ENCODE results near the gene IL19.

Gene IL19, protein sequence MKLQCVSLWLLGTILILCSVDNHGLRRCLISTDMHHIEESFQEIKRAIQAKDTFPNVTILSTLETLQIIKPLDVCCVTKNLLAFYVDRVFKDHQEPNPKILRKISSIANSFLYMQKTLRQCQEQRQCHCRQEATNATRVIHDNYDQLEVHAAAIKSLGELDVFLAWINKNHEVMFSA

DNA sequence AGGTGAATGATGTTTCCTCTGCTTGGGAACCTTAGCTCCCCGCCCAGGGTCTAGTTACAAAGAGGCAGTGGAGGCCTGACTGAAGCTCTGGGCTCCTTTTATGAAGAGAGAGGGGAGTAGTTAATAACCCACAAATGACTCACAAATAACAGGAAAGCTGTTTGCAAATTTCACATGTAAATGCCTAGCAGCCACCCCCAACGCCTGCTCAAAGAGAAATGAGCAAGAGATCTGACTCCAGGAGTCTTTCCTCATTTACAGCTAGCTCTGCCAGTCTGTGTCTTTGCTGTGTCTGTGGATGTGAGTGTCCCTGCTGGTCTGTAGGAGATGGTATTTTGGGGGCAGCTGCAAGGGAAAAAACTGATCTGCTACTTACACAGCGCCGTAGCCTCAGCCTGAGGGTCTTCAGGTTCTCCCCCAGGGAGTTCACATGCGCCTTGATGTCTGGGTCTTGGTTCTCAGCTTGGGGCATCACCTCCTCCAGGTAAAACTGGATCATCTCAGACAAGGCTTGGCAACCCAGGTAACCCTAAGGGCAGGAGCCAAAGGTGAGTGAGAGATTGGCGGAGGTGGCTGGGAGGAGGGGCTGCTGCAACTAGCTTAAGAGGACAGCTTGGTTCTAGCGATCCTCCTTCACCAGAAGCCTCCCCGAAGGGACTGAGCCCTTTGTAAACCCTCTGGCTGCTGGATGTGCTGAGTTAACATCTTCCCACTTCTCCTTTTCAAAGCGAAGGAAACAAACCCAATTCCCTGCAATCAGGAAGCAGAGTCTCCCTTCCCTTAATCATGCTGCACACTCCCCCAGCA is at the start of gene IL19:
IL19 (plus strand) TSS at position 243 of the 807 bp plus-strand sequence. CDS start 65,890 bp downstream, outside the sequence.
- peak; percentile 30 for DNase-seq

DNA sequence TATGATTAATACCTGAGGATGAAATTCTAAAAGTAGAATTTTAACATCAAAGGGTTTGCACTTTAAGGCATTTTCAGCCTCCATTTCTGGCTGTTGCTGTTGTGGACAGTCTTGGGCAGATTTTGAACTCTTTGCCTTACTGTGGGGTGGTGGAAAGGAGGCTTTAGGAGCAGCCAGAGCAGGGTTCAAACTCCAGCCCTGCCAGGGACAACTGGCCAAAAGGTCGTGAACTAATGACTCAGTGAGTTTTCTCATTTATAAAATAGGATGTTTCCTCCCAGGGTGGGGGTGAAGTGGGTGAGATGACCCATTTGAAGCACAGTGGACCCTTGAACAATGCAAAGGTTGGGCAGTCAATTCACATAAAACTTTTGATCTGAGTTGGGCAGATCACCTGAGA is 49.1 kb upstream of the IL19 start:
- no peak for DNase-seq

DNA sequence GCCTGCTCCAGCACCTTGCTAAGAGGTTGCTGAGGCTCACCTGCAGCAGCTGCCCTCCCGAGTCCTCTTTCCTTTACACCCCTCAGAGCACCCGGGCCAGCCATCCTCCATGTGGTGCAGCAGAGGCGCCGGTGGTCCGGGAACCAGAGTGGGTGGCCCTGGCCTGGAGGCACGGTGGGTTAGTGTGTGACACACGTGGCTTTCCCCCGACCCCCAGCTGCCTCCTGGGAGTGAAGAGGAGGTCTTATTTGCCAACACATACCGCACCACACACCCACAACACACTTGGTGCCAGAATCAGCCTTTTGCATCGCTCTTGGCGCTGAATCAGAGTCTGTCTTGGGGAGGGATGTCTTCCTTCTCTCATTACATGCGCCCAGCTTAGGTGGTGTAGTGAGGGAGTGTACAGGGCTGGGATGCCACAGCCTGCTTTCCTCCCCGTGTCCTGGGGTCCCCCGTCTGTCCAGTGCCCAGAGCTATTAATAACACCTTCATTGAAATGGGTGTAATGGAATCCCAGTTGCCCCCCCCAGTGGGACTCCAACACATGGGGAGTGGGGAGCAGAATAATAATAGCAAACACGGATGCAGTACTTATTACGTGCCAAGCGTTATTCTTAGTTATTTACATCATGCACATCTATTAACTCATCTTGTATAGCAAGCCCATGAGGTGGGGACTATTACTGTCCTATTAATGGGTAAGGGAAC is 47.7 kb upstream of the IL19 start:
- DNase-seq, result no peak

DNA sequence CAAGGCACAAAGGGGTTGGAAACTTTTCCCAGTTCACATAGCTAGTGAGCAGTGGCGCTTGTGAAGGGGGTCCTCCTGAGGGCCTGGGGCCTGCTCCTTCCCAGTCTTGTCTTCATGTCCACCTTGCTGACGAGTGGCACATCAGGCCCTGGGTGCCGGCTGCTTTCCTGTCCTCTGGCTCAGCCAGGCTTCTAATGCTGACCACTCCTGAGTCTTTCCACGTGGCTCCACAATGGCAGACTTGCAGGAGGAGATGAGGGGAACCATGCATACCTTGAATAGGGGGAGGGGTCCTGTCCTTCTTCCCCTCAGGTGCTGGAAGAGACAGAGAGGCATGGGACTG is 47.1 kb upstream of the IL19 start:
- DNase-seq, result no peak

DNA sequence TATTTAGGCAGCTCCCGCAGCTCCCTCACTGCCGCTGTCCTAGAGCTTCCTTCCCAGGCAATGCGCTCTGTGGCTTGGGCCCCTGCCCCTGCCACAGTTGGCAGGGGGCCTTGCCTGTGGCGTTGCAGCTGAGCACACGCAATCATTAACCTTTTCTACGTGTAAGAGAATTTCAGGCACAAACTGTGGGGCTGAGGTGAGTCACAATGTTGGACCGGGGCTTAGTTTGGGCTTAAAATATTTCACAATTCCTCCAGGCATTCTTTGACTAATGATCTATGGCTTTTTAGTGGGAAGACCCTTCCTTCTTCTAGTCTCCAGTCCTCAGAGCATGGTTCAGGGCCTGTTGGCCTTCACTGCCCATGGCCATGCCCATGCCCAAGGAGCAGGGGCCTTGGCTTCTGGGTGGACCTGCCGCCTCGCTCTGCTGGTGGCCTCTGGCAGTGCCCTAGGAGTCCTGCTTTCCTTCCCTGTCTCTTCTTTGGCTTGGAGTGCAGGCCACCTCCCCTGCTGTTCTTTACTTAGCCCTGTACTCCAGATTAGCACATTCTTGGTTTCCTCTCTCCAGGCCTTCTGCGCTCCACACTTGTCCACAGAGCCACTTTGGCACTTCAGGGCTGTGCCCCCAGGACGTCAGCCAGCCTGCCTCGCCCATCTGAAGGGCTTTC is 46.6 kb upstream of the IL19 start:
- peak; percentile 77 for DNase-seq

DNA sequence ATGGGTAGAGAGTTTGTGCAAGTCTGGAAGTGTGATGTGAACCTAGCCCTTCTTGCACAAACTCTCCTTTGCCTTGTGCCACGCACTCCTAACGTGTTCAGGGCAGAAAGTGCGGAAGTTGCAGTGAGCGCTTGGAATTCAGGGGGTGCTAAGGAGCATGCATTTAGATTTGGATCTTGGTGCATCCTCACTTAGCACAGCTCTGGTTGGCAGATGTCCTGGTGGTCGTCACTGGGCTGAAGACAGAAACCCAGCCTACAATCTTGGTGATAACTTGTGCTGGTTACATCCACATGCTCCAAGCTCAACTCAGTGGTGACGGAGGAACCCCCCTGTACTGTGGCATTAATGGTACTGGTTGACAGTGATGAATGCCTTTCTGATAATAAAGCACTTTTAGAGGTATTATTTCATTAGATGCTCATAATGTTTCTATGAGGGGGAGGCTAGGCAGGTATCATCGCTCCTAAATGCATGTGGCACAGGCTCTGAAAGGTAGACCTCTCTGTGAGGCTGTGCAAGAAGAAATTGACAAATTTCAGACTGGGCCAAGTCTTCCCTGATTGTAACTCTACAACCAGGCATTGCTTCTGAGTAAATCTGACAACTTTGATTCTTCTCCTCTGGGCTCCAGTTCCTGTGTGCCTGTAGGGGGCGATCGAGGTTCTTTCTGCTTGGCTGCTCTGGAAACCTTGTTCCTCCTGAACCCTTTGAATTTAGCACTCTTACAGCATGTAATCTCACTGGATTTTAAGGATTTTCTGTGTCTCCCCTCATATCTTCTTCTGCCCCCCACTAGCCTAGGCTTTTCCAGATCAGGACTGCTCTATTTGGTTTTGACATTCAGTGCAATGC is 45.2 kb upstream of the IL19 start:
- peak; percentile 61 for DNase-seq

DNA sequence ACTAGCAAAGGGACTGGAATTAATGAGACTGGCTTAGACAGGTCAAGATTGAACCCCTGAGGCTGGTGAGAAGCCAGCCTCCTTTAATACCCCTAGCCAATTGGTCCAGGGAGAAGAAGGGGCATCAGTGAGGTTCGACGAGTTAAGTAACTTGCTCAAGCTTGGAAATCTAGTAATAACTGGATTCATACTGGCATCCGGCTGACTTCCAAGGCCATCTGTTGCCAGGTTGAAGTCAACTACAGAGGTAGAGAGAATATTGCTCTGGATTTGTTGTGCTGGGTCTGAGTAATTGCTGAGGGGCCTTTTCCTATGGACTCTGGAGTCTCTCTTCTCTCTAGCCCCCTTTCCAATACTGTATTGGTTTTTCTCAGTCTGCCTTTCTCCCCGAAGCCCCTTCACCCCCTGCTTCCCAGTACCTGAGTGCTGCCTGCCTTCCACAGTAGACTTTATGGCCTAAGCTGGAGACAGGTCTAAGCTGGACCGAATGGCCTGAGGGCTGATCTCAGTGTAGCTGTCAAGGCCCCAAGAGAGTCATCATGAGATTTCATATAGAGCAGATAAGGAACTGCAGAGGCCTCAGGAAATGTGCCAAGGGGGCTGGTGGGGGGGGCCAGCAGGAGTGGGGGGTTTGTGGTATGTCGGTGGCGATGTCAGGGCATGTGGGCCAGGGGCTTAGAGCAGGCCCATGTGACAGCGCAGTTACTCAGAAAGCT is 42.4 kb upstream of the IL19 start:
- DNase-seq, result no peak

DNA sequence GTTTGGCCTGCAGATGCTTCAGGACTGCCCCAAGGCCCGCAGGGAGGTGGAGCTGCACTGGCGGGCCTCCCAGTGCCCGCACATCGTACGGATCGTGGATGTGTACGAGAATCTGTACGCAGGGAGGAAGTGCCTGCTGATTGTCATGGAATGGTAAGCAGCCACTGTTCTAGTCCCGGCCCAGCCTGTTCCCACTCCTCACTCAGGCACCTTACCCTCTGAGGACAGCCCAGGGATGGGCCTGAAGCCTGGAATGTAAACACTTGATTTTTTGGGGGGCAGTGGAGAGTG is 41.9 kb upstream of the IL19 start:
- DNase-seq, result no peak

DNA sequence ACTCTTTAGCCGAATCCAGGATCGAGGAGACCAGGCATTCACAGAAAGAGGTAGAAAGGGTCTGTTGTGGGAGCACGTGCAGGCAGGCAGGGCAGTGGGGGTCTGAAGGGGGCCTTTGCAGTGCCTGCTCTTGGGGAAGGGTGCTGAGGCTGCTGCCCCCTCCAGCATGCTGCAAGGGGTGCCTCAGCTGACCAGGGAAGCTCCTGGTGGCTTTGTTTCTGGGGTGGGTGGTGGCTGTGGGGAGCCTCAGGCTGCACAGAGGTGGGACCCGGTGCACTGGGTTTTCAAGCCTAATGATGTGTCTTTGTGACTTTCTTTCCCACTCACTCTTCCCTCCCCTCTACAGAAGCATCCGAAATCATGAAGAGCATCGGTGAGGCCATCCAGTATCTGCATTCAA is 41.5 kb upstream of the IL19 start:
- no peak for DNase-seq

DNA sequence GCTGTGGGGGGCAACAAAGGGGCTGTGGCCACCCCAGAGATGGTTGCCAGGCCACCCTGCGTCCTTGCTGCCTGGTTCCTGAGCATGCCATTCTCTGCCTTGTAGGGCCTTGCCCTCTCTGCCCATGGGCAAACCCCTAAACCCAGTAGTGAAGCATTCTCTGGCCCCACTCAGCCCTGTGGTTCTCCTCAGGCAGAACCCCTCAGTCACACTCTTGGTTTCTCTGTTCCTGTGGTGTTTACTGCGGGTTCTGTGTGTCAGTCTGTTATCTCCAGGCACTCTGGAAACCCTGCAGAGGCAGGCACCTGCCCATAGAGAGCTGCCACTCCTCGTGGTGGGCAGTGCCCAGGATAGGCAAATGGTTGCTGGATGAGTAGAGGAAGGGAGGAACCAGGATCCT is 41.1 kb upstream of the IL19 start:
- DNase-seq, result no peak

DNA sequence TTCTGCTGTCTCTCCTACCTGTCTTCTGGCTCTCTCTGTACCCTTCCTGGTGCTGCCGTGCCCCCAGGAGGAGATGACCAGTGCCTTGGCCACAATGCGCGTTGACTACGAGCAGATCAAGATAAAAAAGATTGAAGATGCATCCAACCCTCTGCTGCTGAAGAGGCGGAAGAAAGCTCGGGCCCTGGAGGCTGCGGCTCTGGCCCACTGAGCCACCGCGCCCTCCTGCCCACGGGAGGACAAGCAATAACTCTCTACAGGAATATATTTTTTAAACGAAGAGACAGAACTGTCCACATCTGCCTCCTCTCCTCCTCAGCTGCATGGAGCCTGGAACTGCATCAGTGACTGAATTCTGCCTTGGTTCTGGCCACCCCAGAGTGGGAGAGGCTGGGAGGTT is 38.1 kb upstream of the IL19 start:
- no peak for DNase-seq

DNA sequence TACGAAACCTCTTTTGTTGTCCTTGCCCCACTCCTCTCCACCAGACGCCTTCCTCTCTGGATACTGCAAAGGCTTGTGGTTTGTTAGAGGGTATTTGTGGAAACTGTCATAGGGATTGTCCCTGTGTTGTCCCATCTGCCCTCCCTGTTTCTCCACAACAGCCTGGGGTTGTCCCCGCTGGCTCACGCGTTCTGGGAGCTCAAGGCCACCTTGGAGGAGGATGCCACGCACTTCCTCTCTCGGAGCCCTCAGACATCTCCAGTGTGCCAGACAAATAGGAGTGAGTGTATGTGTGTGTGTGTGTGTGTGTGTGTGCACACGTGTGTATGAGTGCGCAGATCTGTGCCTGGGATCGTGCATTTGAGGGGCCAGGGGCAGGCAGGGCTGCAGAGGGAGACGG is 37.6 kb upstream of the IL19 start:
- no peak for DNase-seq

DNA sequence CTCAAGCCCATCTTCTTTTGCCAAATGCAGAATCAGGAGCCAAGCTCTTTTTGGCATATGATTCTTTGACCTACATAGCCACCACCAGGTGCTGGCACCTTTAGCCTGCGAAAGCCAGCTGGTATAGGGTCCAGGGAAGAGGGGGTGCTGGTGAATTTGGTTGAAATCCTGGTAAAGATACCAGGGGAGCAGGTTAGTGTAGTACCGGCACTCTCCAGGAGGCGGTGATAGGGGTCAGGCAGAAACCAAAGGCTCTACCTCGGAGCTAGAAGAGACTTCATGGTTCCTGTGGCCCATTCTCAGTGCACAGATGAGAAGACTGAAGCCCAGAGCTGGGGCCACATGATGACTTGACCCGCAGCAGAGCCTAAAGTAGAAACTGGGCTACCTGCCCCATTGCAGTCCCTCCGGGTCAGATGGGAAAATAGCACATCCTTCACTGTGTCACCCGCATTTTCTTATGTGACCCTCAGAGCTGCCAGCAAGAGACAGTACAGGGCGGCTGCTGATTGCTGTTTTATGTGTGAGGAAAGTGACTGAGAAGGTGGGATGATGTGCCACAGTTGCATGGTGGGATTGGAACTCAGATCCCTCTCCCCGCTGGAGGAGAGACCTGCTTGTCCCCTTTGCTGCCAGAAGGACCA is 36.0 kb upstream of the IL19 start:
- peak; percentile 32 for DNase-seq

DNA sequence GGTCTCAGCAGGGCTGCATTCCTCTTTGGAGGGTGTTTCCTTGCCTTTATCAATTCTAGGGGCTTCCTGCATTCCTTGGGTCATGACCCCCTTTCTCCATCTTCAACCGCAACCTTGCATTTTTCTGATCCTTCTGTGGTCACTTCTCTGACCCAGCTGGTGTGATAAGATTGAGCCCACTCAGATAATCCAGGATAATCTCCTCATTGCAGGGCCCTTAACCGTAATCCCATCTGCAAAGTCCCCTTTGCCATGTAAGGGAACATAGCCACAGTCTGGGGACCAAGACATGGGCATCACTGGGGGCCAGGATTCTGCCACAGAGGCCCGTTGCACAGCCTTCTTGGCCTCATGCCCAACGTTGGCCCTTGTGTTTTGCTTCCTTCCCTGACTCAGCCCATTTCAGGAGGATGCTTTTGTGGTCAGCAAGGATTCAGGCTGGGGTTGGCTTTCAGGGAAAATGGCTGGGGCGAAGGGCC is 35.0 kb upstream of the IL19 start:
- DNase-seq, result no peak

DNA sequence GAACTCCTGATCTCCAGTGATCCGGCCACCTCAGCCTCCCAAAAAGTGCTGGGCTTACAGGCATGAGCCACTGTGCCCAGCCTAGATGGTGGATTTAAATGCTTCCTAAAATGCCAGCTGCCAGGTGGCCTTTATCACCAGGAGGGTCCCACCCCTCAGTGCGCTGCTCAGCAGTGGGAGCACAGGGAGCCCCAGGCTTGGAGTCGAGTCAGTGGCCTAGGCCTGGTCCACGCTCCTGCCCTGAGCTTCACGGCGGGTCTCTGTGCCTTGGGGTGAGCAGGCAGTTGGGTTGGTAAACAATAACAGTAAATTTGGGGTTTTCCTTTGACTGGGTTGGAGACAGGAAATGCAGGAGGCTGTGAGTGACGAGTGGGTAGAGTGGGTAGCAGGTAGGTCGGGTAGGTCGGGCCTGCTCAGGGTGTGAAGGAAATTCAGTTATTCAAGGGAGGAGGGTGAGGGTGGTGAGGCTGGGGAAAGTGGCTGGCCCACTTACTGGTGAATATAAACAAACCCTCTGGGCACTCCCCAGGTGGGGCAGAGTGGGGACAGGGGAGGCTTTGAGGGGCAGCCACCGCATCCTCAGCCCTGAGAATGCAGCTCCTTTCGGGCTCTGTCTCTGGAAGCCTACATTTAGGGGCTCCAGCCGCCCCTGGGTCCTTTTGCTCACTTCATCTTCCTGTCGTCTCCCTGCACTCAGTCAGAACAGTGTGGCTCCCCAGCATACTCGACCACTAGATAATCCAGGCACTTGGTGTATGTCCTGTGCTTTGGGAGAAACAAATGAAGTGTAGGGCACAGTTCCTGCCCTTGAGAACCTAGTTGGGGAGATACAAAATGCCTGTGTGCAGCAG is 33.5 kb upstream of the IL19 start:
- DNase-seq, result no peak

DNA sequence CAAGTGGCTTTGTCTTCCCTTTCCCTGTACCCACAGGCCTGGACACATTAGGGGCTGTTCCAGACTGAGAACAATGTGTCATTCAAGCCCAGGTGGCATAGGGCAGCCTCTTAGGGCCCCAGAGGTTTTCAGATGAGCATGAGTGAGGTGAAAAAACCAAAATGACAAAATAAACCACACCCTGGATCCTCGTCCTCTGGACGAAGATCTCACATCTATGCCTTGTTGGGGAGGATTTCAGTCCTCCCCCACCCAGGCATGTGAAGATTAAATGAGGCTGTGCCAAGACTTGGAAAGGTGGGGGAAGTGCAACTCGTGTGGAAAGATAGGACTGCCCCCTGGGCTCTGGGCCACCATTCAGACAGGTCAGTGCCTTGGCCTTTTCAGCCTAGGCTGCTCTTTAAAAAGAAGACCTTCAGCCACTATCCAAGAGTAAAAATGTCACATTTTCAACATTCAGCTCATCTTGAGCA is 32.8 kb upstream of the IL19 start:
- no peak for DNase-seq

DNA sequence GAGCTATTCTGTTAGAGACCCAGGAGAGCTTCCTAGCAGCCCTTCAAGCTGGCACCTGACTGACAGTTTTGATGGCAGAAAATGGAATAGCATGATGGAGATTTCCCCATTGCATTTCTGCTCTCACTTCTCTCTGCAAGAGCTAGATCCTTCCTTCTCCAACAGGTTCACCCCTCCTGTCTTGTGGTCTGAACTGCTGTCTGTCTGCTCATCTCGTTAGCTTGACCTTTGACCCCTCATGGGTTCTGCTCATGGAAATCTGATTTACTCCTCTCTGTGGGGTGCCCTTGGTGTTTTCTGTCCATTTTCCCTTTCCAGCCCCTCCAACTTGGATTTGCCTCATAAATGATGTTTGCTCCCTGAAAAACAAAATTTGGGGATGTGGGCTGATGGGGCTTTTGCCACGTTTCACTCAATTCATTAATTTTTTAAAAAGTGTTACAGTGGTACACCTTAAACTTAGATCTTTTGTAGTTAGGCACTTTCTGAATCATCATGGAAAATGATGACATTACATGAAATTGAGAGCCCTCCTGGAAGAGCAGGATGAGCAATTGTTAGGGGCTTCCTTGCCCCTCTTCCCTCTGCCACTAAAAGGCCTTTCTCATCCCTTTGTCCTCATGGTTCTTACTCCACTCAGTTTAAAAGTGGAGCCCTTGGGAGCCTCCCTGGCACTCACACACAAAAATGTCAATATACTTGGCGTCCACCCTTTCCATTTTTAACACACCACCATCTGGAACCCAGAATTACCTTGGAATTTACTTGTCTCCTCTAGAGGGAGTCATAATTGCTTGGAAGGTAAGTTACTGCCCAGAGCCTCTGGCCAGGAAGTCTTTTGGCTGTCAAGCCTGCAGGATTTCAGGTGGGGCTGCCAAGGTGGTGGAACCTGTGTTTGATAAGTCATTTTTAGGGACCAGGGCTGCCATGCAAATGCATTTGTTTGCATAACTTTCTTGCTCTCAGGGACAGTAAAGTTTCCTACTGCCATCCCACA is 31.9 kb upstream of the IL19 start:
- peak; percentile 48 for DNase-seq

DNA sequence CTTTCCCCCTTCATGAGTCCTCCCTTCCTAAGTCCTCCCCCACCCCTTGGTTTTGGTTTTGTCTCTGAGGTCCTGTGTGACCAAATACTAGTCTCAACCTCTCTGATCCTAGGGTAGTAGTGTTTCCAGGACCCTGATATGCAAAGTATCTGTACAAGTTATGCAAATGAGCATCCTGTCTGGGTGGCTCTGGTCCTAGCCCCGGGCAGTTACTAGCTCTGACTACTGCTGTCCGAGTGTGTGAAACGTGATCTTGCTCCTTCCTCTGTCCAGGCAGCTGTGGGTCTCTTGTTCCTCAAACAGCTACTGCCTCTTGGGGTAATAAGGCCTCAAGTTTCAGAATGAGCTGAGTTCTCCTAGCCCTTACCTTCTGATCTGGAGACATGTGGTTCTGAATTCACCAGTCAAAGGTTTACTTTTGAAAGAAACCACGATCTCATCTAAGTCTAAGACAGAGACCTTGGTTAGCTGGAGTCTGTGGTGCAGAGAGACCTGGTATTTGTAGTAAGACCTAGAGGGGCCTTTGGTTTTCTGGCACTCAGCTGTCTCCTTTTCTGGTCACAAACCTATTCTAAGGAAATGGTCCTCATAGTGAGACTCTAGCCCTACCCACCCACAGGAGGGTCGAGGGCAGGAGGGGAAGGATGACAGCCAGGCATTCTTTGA is 31.0 kb upstream of the IL19 start:
- DNase-seq, result no peak

All from HCEC 1CT (cell line).